ENCODE results near the gene RNF138.
"Not testable (repeated sequence)": the region's sequence is repeated elsewhere in the genome, so short reads cannot be mapped to it uniquely, and the experiment has no call there.

The RNF138 gene

GRCh38 chr18:32091724-32092421, at the start of gene RNF138:
TSS of gene RNF138 (plus strand) at chr18:32091874. CDS start at chr18:32092777, 903 bp downstream.
- peak; percentile 60 to 75 for DNase-seq (ENCODE audit: low read depth in 1 of 2, low spot score in 1 of 2)

DNA sequence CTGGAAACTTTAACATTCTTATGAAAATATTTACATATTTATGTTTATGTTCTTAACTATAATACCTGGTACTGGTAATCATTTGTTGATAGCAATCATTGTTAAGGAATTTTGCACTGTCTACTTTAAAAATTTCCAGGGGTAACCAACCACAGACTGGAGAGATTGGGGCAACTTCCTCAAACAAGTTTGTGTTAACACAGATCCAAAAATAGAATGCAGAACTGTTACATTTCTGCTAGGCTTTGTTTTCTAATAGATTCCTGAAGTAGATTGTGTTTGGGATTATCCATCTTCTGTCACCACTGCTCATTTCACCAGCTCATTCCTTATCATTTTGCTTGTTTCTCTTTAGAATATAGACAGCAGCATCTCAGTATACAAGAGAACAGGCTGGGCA, 49.3 kb upstream of the RNF138 start:
- DNase-seq (ENCODE audit: low read depth in 1 of 2, low spot score in 1 of 2), result no peak

- DNase-seq (ENCODE audit: low read depth in 1 of 2, low spot score in 1 of 2), result no peak
Measured at GRCh38 chr18:32048507-32049091, 43.1 kb upstream of the RNF138 start.

- DNase-seq (ENCODE audit: low read depth in 1 of 2, low spot score in 1 of 2), result peak in 1 of 2 donors; percentile 4
Measured at GRCh38 chr18:32049393-32050171, 42.1 kb upstream of the RNF138 start.

DNA sequence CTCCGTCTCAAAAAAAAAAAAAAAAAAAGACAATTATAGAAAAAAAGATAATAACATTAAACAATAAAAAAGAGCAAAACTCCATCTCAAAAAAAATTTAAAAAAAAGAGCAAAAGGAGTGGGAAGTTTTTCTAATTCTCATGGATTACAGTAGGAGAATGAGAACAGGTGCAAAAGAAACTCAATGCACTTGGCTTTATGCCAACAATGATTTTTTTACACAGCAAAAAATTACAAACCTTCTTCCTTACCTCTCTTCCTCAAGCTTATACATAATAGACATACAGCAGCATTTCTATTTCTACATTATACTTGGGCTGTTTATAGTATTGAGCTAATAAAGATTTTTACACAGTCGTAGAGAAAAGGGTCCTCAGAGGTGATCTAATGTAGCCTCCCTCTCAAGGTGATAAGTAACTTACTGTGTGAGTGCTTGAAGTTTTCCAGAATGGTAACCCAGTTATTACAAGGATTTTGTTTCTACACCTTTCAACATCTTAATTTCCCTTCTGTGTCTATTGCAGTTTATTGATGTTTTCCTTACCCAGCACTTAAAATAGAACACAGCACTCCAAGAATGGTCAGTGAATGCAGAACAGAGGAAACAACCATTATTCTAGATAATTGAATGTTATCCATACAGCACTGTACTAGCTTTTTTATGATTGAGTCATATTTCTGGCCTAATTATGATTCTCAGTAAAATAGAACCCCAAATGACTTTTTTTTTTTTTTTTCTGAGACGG, 34.9 kb upstream of the RNF138 start:
- DNase-seq (ENCODE audit: low read depth in 1 of 2, low spot score in 1 of 2), result no peak

DNA sequence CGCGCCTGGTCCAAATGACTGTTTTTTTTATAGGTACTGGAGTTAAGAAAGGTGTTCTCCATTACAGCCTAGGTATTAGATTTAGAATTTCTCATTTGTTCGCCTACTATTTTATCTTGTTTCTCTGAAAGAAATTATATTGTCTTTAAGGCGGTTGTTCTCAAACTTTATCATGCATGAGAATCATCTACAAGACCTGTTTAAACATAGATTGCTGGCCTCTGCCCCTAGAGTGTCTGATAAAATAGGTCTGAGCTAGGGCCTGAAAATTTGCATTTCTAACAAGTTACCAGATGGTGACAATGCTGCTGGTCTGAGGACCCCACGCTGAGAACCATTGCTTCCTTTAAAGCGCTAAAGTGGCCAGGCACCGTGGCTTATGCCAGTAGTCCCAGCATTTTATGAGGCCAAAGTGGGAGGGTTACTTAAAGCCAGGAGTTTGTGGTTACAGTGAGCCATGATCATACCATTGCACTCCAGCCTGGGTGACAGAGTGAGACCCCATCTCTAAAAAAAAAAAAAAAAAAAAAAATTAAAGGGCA, 34.0 kb upstream of the RNF138 start:
- DNase-seq (ENCODE audit: low read depth in 1 of 2, low spot score in 1 of 2), result no peak

DNA sequence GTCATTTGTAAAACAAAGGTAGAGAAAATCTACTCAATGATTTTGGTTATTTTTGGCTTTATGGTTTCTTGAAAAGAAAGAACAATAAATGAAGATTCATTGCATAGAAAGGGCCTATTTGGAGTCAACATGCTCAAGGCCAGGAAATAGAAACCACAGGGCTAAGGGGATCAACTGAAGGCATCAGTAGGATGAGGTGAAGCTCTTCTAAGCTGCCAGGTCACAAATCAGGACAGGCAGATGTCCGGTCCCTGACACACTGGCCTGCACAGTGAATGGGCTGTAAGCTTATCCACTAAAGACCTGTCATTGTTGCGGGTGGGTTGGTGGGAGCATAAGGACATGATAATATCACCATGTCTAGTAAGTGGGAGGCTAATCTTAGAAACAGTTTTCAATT, 31.6 kb upstream of the RNF138 start:
- no peak for DNase-seq (ENCODE audit: low read depth in 1 of 2, low spot score in 1 of 2)

GRCh38 chr18:32067375-32068167, 24.1 kb upstream of the RNF138 start:
- no peak for DNase-seq (ENCODE audit: low read depth in 1 of 2, low spot score in 1 of 2)

DNA sequence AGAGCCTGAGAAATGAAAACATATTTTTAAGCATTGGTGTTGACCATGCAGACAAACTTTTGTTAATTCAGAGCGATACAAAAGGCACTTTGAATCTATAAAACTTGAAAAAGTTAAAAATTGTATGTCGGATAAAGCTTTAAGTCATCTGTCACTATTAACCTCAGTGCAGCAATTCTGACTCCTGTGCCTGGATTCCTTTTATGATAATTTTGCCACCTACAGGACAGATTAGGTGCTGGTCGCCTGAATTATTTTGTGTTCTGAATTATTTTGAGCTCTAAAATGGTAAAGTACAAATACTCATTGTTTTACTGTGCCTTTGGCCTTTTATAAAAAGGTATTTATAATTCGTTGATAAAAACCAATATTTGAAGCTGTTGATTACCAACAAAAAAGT, 19.4 kb upstream of the RNF138 start:
- DNase-seq (ENCODE audit: low read depth in 1 of 2, low spot score in 1 of 2), result no peak

DNA sequence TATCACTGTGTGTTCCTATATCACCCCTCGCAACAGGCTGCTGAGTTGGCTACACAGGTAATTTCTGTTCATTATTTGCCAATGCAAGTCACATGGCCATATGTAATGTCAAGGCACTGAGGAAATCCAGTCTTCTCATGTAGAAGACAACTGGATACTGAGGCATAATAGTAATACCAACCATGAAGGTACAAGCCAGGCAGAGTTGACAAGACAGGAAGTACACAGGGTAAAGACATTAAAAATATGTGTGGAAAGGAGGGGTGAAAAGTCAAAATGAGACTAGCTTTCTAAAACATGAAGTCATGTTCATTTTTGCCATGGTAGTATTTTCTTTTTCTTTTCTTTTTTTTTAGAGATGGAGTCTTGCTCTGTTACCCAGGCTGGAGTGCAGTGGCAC, 17.5 kb upstream of the RNF138 start:
- DNase-seq (ENCODE audit: low read depth in 1 of 2, low spot score in 1 of 2), result no peak

- no peak for DNase-seq (ENCODE audit: low read depth in 1 of 2, low spot score in 1 of 2)
Measured at GRCh38 chr18:32078845-32079244, 12.8 kb upstream of the RNF138 start.

- DNase-seq (ENCODE audit: low read depth in 1 of 2, low spot score in 1 of 2), result no peak
Measured at GRCh38 chr18:32081881-32082280, 9.8 kb upstream of the RNF138 start.

GRCh38 chr18:32083781-32084180, 7.9 kb upstream of the RNF138 start:
- no peak for DNase-seq (ENCODE audit: low read depth in 1 of 2, low spot score in 1 of 2)

DNA sequence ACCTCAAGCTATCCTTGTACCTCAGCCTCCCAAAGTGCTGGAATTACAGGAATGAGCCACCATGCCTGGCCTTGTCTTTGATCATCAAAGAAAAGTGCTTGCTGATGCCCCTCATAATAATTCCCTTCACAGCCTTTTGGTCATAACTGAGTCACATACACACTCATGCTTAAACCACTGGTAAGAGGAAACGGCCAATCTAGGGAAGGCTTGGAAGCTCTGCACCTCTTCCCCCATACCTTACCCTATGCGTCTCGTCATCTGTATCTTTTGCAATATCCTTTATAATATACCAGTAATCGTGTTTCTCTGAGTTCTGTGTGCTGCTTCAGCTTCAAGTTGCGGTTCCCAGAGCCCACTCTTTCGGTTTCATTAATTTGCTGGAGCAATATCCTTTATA, 4.8 kb upstream of the RNF138 start:
- DNase-seq (ENCODE audit: low read depth in 1 of 2, low spot score in 1 of 2), result no peak

- not testable (repeated sequence) for DNase-seq (ENCODE audit: low read depth in 1 of 2, low spot score in 1 of 2)
Measured at GRCh38 chr18:32090831-32091230, 843 bp upstream of the RNF138 start.

DNA sequence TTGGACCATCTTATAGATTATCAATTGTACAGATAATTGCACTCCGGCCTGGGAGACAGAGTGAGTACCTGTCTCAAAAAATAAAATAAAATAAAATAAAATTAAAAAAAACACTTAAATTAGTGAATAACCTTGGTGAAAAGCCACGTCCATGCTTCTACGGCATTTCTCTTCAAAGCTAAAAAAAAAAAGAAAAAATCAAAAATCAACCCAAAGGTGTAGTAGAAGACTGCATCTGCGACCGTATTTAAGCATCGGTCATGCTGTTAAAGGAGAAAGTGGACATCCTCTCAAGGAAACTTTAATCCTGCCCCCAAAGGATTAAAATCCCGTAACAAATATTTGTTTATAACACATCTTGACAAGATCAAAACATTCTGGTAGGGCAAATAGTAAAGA, 350 bp upstream of the RNF138 start:
- no peak for DNase-seq (ENCODE audit: low read depth in 1 of 2, low spot score in 1 of 2)

- DNase-seq (ENCODE audit: low read depth in 1 of 2, low spot score in 1 of 2), result peak; percentile 100
Measured at GRCh38 chr18:32092422-32093101, 888 bp downstream of the RNF138 start.

DNA sequence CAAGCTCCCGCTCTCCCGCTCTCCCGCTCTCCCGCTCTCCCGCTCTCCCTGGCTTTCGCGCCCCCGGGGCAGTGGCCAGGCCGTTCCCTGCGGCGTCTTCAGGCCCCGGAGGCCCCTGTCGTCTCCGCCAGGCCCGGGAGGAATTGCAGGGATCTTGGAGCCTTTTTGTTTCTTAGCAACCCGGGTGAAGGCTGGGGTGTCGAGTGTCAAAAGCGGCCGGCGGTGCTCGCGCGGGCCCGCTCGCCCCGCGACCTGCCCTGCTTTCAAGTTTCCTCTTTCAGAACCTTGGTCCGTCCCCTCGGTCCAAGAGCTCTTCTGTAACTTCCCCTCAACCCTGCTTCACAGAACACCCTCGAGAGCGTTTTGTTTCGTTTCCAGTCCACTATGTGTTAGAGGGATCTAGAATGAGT, 1.4 kb downstream of the RNF138 start:
- peak in 1 of 2 donors; percentile 15 for DNase-seq (ENCODE audit: low read depth in 1 of 2, low spot score in 1 of 2)

GRCh38 chr18:32093523-32093922, 1.8 kb downstream of the RNF138 start:
- no peak for DNase-seq (ENCODE audit: low read depth in 1 of 2, low spot score in 1 of 2)
